Measurements from ENCODE around the gene COQ8A. TPM values are rescaled to one million over a fixed set of nuclear protein-coding genes. Genes with fewer than 3 reads are reported as not detected.

COQ8A gene
- total and polyA plus RNA-seq, 10 of the 15 experiments (the other 5 are each of a cell fraction or from before 2014, with no cell fraction given), result 0.72 to 24.8 (median 12.1) TPM

GRCh38 chr1:226892524-226892875 lies 47.6 kb upstream of the COQ8A start (continued):
- TF ChIP-seq BCLAF1 (IDR thresholded peaks at IDR 0.05) (no peak), SMAD5 (IDR thresholded peaks at IDR 0.05; ENCODE audit: low read depth) (no peak), MEF2A (IDR thresholded peaks at IDR 0.05; ENCODE audit: insufficient read depth, low read depth, low read length) (no peak), KLF5 (IDR thresholded peaks at IDR 0.05; ENCODE audit: partially characterized antibody) (no peak), BRCA1 (IDR thresholded peaks at IDR 0.05; ENCODE audit: low read depth, low read length) (no peak), IRF3 (IDR thresholded peaks at IDR 0.05) (no peak), BACH1 (IDR thresholded peaks at IDR 0.05; ENCODE audit: borderline replicate concordance) (no peak), ZBTB11 (CRISPR knock-in tag; IDR thresholded peaks at IDR 0.05) (no peak), TCF7 (IDR thresholded peaks at IDR 0.05; ENCODE audit: borderline replicate concordance) (no peak)

Measured in GM12878 (cell line).